Measurements from ENCODE around the gene DNAH14.
"Not testable (repeated sequence)": the region's sequence is repeated elsewhere in the genome, so short reads cannot be mapped to it uniquely, and the experiment has no call there.

DNAH14 gene

GRCh38 chr1:225335098-225335778, 405.8 kb downstream of the DNAH14 start:
- not testable (repeated sequence) for DNase-seq (ENCODE audit: extremely low read depth in 1 of 2, low read depth in 1 of 2)

GRCh38 chr1:225338545-225338944, 409.1 kb downstream of the DNAH14 start:
- DNase-seq (ENCODE audit: extremely low read depth in 1 of 2, low read depth in 1 of 2), result no peak

- DNase-seq (ENCODE audit: extremely low read depth in 1 of 2, low read depth in 1 of 2), result no peak
These were observed 412.2 kb downstream of the DNAH14 start for GRCh38 chr1:225341642-225342041.

GRCh38 chr1:225342695-225343094, 413.2 kb downstream of the DNAH14 start:
- no peak for DNase-seq (ENCODE audit: extremely low read depth in 1 of 2, low read depth in 1 of 2)

- DNase-seq (ENCODE audit: extremely low read depth in 1 of 2, low read depth in 1 of 2), result no peak
These were observed 414.1 kb downstream of the DNAH14 start for GRCh38 chr1:225343618-225344017.

- DNase-seq (ENCODE audit: extremely low read depth in 1 of 2, low read depth in 1 of 2), result no peak
These were observed 417.7 kb downstream of the DNAH14 start for GRCh38 chr1:225347123-225347683.

GRCh38 chr1:225348400-225348799, 418.9 kb downstream of the DNAH14 start:
- DNase-seq (ENCODE audit: extremely low read depth in 1 of 2, low read depth in 1 of 2), result no peak

- no peak for DNase-seq (ENCODE audit: extremely low read depth in 1 of 2, low read depth in 1 of 2)
These were observed 420.4 kb downstream of the DNAH14 start for GRCh38 chr1:225349826-225350225.

GRCh38 chr1:225350872-225351271, 421.4 kb downstream of the DNAH14 start:
- DNase-seq (ENCODE audit: extremely low read depth in 1 of 2, low read depth in 1 of 2), result no peak

GRCh38 chr1:225354906-225355305, 425.4 kb downstream of the DNAH14 start:
- DNase-seq (ENCODE audit: extremely low read depth in 1 of 2, low read depth in 1 of 2), result no peak

GRCh38 chr1:225355863-225356262, 426.4 kb downstream of the DNAH14 start:
- DNase-seq (ENCODE audit: extremely low read depth in 1 of 2, low read depth in 1 of 2), result no peak

GRCh38 chr1:225360119-225360518, 430.6 kb downstream of the DNAH14 start:
- no peak for DNase-seq (ENCODE audit: extremely low read depth in 1 of 2, low read depth in 1 of 2)

GRCh38 chr1:225361176-225361575, 431.7 kb downstream of the DNAH14 start:
- no peak for DNase-seq (ENCODE audit: extremely low read depth in 1 of 2, low read depth in 1 of 2)

GRCh38 chr1:225362805-225363204, 433.3 kb downstream of the DNAH14 start:
- DNase-seq (ENCODE audit: extremely low read depth in 1 of 2, low read depth in 1 of 2), result no peak

GRCh38 chr1:225364439-225364838, 435.0 kb downstream of the DNAH14 start:
- DNase-seq (ENCODE audit: extremely low read depth in 1 of 2, low read depth in 1 of 2), result no peak

GRCh38 chr1:225366018-225366417, 436.5 kb downstream of the DNAH14 start:
- no peak for DNase-seq (ENCODE audit: extremely low read depth in 1 of 2, low read depth in 1 of 2)

- no peak for DNase-seq (ENCODE audit: extremely low read depth in 1 of 2, low read depth in 1 of 2)
These were observed 437.1 kb downstream of the DNAH14 start for GRCh38 chr1:225366552-225366951.

- no peak for DNase-seq (ENCODE audit: extremely low read depth in 1 of 2, low read depth in 1 of 2)
These were observed 438.6 kb downstream of the DNAH14 start for GRCh38 chr1:225368036-225368552.

GRCh38 chr1:225371366-225372010, 442.0 kb downstream of the DNAH14 start:
- no peak for DNase-seq (ENCODE audit: extremely low read depth in 1 of 2, low read depth in 1 of 2)

- no peak for DNase-seq (ENCODE audit: extremely low read depth in 1 of 2, low read depth in 1 of 2)
These were observed 443.7 kb downstream of the DNAH14 start for GRCh38 chr1:225373155-225373554.

- DNase-seq (ENCODE audit: extremely low read depth in 1 of 2, low read depth in 1 of 2), result no peak
These were observed 445.5 kb downstream of the DNAH14 start for GRCh38 chr1:225374996-225375395.

- no peak for DNase-seq (ENCODE audit: extremely low read depth in 1 of 2, low read depth in 1 of 2)
These were observed 449.4 kb downstream of the DNAH14 start for GRCh38 chr1:225378880-225379279.

All from stimulated activated CD8-positive, alpha-beta memory T cell treated with anti-CD3 and anti-CD28 coated beads, Interleukin-7, amount 100 ng/mL, for 48 hours (primary cell).